Osteocyte (in vitro differentiated cells): ENCODE data around the gene KIF21B. TPM values are rescaled to one million over a fixed set of nuclear protein-coding genes. Genes with fewer than 3 reads are reported as not detected.

Experiments
- DNase-seq: peaks from one replicate; pipeline ENCODE4 v3.0.0; 2021; ENCODE audit warnings: mixed read lengths; ENCODE audit not compliant: unreplicated experiment; ENCODE audit errors: extremely low spot score
- H3K27ac Mint-ChIP-seq: one replicate; pipeline ENCODE4 v1.8.0; 2021; ENCODE audit warnings: mild to moderate bottlenecking, mixed read lengths; ENCODE audit not compliant: unreplicated experiment
- H3K27me3 Mint-ChIP-seq: one replicate; pipeline ENCODE4 v1.8.0; 2021; ENCODE audit warnings: mixed read lengths; ENCODE audit not compliant: unreplicated experiment
- H3K36me3 Mint-ChIP-seq: one replicate; pipeline ENCODE4 v1.8.0; 2021; ENCODE audit warnings: mixed read lengths; ENCODE audit not compliant: unreplicated experiment
- H3K4me1 Mint-ChIP-seq: one replicate; pipeline ENCODE4 v1.8.0; 2021; ENCODE audit warnings: mixed read lengths; ENCODE audit not compliant: unreplicated experiment
- H3K4me3 Mint-ChIP-seq: one replicate; pipeline ENCODE4 v1.8.0; 2021; ENCODE audit warnings: mild to moderate bottlenecking, moderate library complexity, mixed read lengths; ENCODE audit not compliant: unreplicated experiment
- H3K9me3 Mint-ChIP-seq: one replicate; pipeline ENCODE4 v1.8.0; 2021; ENCODE audit warnings: mixed read lengths; ENCODE audit not compliant: unreplicated experiment
- total RNA-seq: library from RNA; stranded (reverse); gene quantifications from 2 replicates; pipeline ENCODE4 v1.2.1, GENCODE V29; 2021
- TF ChIP-seq, protein P1 (sequence below): fragments of 200-600 bp; sonication (generic); IDR thresholded peaks from 2 replicates; pipeline ENCODE4 v1.5.0; 2021; ENCODE audit warnings: antibody characterized with exemption, mild to moderate bottlenecking, moderate library complexity

KIF21B gene
- total RNA-seq, 1 donor from 2014 or later = 0.97 TPM

DNA sequence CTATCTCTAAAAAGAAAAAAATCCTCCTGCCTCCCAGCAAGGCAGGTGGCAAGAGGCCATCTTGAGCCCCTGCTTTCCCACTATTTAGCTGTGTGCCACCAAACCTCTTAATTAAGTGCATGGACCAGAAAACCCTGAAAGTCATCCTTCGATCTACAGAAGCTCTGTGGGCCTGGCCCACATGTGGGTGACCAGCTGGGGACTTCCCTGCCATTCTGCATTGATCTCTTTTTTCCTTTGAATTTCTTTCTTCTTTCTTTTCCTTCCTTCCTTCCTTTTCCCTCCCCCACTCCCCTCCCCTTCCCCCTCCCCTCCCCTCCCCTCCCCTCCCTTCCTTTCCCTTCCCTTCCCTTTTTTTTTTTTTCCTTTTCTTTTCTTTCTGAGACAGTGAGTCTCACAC is 38.0 kb downstream of the KIF21B start:
- TF ChIP-seq, protein P1, sequence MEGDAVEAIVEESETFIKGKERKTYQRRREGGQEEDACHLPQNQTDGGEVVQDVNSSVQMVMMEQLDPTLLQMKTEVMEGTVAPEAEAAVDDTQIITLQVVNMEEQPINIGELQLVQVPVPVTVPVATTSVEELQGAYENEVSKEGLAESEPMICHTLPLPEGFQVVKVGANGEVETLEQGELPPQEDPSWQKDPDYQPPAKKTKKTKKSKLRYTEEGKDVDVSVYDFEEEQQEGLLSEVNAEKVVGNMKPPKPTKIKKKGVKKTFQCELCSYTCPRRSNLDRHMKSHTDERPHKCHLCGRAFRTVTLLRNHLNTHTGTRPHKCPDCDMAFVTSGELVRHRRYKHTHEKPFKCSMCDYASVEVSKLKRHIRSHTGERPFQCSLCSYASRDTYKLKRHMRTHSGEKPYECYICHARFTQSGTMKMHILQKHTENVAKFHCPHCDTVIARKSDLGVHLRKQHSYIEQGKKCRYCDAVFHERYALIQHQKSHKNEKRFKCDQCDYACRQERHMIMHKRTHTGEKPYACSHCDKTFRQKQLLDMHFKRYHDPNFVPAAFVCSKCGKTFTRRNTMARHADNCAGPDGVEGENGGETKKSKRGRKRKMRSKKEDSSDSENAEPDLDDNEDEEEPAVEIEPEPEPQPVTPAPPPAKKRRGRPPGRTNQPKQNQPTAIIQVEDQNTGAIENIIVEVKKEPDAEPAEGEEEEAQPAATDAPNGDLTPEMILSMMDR = no peak
- no peaks in the 10 kb centered on the region for H3K4me1 Mint-ChIP-seq
- H3K36me3 Mint-ChIP-seq = no peaks in the 10 kb centered on the region
- no peaks in the 10 kb centered on the region for H3K27me3 Mint-ChIP-seq
- no peaks in the 10 kb centered on the region for H3K9me3 Mint-ChIP-seq
- H3K4me3 Mint-ChIP-seq = no peak overlapping the region
- DNase-seq = no peak
- H3K27ac Mint-ChIP-seq = no peak overlapping the region

DNA sequence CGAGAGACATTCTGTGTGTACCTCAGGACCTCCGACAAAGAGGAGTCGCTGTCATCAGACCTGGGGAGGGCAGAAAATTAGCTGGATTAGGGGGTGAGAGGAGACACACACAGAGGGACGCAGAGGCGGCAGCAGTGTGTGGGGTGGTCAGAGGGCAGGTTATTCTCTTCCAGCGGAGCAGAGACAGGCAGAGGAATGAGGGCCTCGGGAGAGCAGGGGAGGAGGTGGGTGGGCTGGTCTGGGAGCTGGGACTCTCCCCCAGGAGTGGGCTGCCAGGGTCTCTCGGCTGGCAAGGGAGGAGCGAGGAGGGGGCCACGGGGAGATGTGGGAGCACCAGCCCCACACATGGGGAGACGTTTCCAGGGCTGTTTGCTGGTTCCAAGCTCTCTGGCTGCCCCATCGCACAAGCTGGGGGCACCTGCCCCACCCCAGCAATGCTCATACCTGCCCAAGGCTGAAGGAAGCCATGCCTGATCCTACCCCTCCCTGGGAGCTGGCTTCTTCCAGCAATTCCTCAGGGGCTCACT is 40.4 kb downstream of the KIF21B start:
- H3K4me3 Mint-ChIP-seq = no peak overlapping the region
- DNase-seq = no peak
- H3K27ac Mint-ChIP-seq = no peak overlapping the region
- TF ChIP-seq, protein P1 = no peak
- no peaks in the 10 kb centered on the region for H3K27me3 Mint-ChIP-seq
- no peaks in the 10 kb centered on the region for H3K36me3 Mint-ChIP-seq
- H3K9me3 Mint-ChIP-seq = no peaks in the 10 kb centered on the region
- H3K4me1 Mint-ChIP-seq = no peaks in the 10 kb centered on the region

DNA sequence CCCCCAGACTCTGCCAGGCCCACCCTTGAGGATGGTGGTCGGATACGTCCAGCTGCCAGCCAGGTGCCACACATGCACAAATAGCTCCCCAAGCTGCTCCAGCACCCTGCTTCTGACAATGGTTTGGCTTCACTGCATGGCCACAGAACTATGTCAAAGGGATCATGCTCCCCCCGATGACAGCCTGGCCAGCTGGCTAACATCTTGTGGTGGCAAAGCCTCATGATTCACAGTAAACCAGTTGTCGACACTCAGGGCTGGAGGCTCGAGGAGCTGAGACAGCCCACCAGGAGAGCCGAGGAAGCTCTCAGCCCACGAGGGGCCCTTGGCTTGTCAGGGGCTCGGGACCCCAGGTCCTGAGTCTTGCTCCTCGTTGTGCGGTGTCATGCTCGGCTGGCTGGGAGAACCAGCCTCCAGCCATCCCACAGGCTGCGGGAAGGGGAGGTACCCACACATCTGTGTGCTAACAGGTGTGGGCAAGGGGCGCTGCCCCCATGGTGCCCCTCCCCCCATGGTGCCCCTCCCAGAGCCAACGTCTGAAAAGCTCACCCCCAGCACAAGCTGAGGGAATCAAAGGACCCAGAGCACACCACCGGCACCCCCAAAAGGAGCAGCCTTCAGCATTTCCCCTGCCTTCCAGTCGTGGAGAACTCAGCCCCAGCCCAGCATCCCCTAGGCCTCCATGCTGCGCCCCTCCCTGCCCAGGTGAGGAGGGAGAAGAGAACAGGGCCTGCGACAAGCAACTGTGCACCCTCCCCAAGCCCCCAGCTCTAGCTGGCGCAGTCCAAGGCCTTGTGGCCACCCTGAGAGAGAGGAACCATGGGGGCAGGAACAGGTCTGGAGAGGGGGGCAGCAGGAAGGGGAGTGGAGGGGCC is 41.2 kb downstream of the KIF21B start:
- Mint-ChIP-seq H3K27me3 (no peaks in the 10 kb centered on the region), H3K9me3 (no peaks in the 10 kb centered on the region), H3K4me3 (no peak overlapping the region), H3K36me3 (no peaks in the 10 kb centered on the region), H3K27ac (no peak overlapping the region), H3K4me1 (no peaks in the 10 kb centered on the region)
- no peak for DNase-seq
- TF ChIP-seq, protein P1 = no peak

DNA sequence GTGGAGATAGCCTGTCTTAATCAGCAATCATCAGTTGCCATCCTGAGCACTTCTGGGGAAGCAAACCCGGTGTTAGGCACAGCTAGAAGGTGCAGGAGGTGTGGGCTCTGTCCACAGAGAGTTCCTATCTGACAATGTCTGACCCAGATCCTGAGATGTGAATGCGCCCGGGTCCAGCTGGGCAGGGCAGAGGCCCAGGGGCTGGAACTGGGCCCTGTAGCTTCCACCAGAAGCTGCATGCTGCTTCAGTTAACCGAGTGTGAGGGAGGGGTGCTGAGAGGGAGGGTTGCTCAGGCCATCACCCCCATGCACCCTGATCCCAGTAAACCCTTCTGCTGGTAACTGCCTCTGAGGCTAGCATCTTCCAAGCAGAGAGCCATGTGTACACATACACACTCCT is 42.2 kb downstream of the KIF21B start:
- Mint-ChIP-seq H3K27ac (no peak overlapping the region), H3K4me3 (no peak overlapping the region)
- no peak for DNase-seq

DNA sequence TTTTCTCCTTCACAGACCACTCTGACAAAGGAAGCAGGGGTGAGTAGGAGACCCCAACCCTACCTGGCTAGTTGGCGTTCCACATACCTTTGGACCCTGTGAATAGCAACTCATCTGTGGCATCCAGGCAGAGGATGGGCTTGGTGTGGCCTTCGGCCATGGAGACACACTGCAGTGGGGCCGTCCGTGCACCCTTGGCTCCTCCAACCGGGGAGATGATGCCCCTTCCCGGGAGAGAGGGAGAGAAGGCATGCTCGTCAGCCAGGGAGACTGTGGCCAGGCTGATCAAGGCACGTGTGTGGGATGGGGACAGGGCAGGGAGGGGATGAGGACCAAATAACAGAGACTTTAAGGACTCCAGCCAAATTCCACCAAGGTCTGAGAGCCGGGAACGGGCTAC is 42.6 kb downstream of the KIF21B start:
- no peaks in the 10 kb centered on the region for H3K4me1 Mint-ChIP-seq

More for the DNA sequence above, 42.2 kb downstream of the KIF21B start:
- TF ChIP-seq, protein P1 = no peak
- H3K36me3 Mint-ChIP-seq = no peaks in the 10 kb centered on the region
- H3K4me1 Mint-ChIP-seq = no peaks in the 10 kb centered on the region
- no peaks in the 10 kb centered on the region for H3K9me3 Mint-ChIP-seq
- H3K27me3 Mint-ChIP-seq = no peaks in the 10 kb centered on the region

More for the DNA sequence above, 42.6 kb downstream of the KIF21B start:
- no peak for DNase-seq
- H3K27me3 Mint-ChIP-seq = no peaks in the 10 kb centered on the region
- H3K4me3 Mint-ChIP-seq = no peak overlapping the region
- H3K36me3 Mint-ChIP-seq = no peaks in the 10 kb centered on the region
- H3K9me3 Mint-ChIP-seq = no peaks in the 10 kb centered on the region
- TF ChIP-seq, protein P1 = no peak
- no peak overlapping the region for H3K27ac Mint-ChIP-seq
